Activated CD4-positive, alpha-beta T cell treated with anti-CD3 and anti-CD28 coated beads for 36 hours (primary cell): ENCODE measurements around the gene IGSF1. TPM values are rescaled to one million over a fixed set of nuclear protein-coding genes. Genes with fewer than 3 reads are reported as not detected.

Experiments used
- ATAC-seq: fragments of 200-7000 bp; cut with Tn5 transposase; one replicate; pipeline ENCODE4 v1.10.0; 2021; ENCODE audit warnings: mild to moderate bottlenecking, moderate library complexity
- CTCF ChIA-PET: fragments of 350-600 bp; sonication (Branson Sonifier 250); formaldehyde crosslinking; loops from one replicate; lab custom pipeline; 2021; ENCODE audit warnings: antibody characterized with exemption; lab: Charles Lee
- POLR2A ChIA-PET: fragments of 350-600 bp; sonication (Branson Sonifier 250); formaldehyde crosslinking; loops from one replicate; lab custom pipeline; 2021; ENCODE audit warnings: antibody characterized with exemption, inconsistent platforms; lab: Charles Lee
- DNase-seq: peaks from one replicate; pipeline ENCODE4 v3.0.0-alpha.2; 2020
- H3K27ac Mint-ChIP-seq: one replicate; pipeline ENCODE4 v1.8.0; 2021; ENCODE audit warnings: mixed read lengths
- H3K27me3 Mint-ChIP-seq: one replicate; pipeline ENCODE4 v1.8.0; 2021; ENCODE audit warnings: mixed read lengths
- H3K36me3 Mint-ChIP-seq: one replicate; pipeline ENCODE4 v1.8.0; 2021; ENCODE audit warnings: low read depth, mixed read lengths
- H3K4me1 Mint-ChIP-seq: one replicate; pipeline ENCODE4 v1.8.0; 2021; ENCODE audit warnings: mixed read lengths
- H3K4me3 Mint-ChIP-seq: one replicate; pipeline ENCODE4 v1.8.0; 2021; ENCODE audit warnings: mild to moderate bottlenecking, moderate library complexity, mixed read lengths
- H3K9me3 Mint-ChIP-seq: one replicate; pipeline ENCODE4 v1.8.0; 2021; ENCODE audit warnings: low read depth, mixed read lengths
- intact Hi-C, 2 experiments: fragments of 100-400 bp; cut with DNase I in 1 of 2; cut with micrococcal nuclease in 1 of 2; formaldehyde crosslinking; loops; one replicate each; pipeline versions ENCODE4 v1.14.2 to v1.15.1; 2022 to 2024; cut with DNase I, micrococcal nuclease
- total RNA-seq, 2 experiments: library from RNA; stranded (reverse); gene quantifications; one replicate each; pipeline ENCODE4 v1.2.3, GENCODE V29; 2021

Gene IGSF1
- not detected for total RNA-seq

GRCh38 chrX:131288738-131289511 is at the start of gene IGSF1:
IGSF1 (minus strand) TSS chrX:131289306; CDS start chrX:131286674, 2,632 bp downstream.
- H3K9me3 Mint-ChIP-seq, result no peaks in the 10 kb centered on the region
- H3K4me3 Mint-ChIP-seq, result no peak within 1 kb of the TSS
- intact Hi-C loops, result no loop called here
- H3K36me3 Mint-ChIP-seq, result no peaks in the 10 kb centered on the region
- peak; percentile 5 for DNase-seq
- no peaks in the 10 kb centered on the region for H3K4me1 Mint-ChIP-seq
- H3K27ac Mint-ChIP-seq, result no peak within 1 kb of the TSS
- peaks cover 14% of the 10 kb centered on the region for H3K27me3 Mint-ChIP-seq
- POLR2A ChIA-PET, result no interaction called here
- CTCF ChIA-PET, result no interaction called here
- no peak for ATAC-seq

GRCh38 chrX:131332331-131332730 is 43.2 kb upstream of the IGSF1 start:
- no peaks in the 10 kb centered on the region for H3K9me3 Mint-ChIP-seq
- ATAC-seq (no peak), DNase-seq (no peak)
- no peak overlapping the region for H3K4me3 Mint-ChIP-seq
- H3K4me1 Mint-ChIP-seq, result no peaks in the 10 kb centered on the region
- no peaks in the 10 kb centered on the region for H3K36me3 Mint-ChIP-seq
- POLR2A ChIA-PET, result interaction anchor here (0.6 kb wide), 1 partner anchor 70 kb away, joined by 3 read pairs; no protein-coding TSS in a partner anchor
- H3K27me3 Mint-ChIP-seq, result peaks cover 5% of the 10 kb centered on the region
- CTCF ChIA-PET, result no interaction called here
- intact Hi-C loops, result no loop called here
- no peak overlapping the region for H3K27ac Mint-ChIP-seq

- intact Hi-C loops, result no loop called here
- ATAC-seq (no peak), DNase-seq (no peak)
- Mint-ChIP-seq H3K9me3 (peaks cover 3% of the 10 kb centered on the region), H3K27ac (no peak overlapping the region), H3K4me3 (no peak overlapping the region), H3K4me1 (no peaks in the 10 kb centered on the region), H3K27me3 (peaks cover 5% of the 10 kb centered on the region), H3K36me3 (no peaks in the 10 kb centered on the region)
- ChIA-PET POLR2A (no interaction called here), CTCF (no interaction called here)
Observed at GRCh38 chrX:131331152-131331551, 42.0 kb upstream of the IGSF1 start.

- ChIA-PET CTCF (no interaction called here), POLR2A (no interaction called here)
- ATAC-seq, result no peak
Observed at GRCh38 chrX:131330735-131331134, 41.6 kb upstream of the IGSF1 start.

GRCh38 chrX:131322651-131323050 is 33.5 kb upstream of the IGSF1 start:
- no peak overlapping the region for H3K4me3 Mint-ChIP-seq
- no peak overlapping the region for H3K27ac Mint-ChIP-seq
- no peak for DNase-seq
- intact Hi-C loops, result no loop called here
- H3K27me3 Mint-ChIP-seq, result peaks cover 4% of the 10 kb centered on the region
- ATAC-seq, result no peak
- no peaks in the 10 kb centered on the region for H3K4me1 Mint-ChIP-seq
- CTCF ChIA-PET, result no interaction called here
- POLR2A ChIA-PET, result no interaction called here
- peaks cover 3% of the 10 kb centered on the region for H3K9me3 Mint-ChIP-seq
- no peaks in the 10 kb centered on the region for H3K36me3 Mint-ChIP-seq

More at GRCh38 chrX:131330735-131331134, 41.6 kb upstream of the IGSF1 start:
- intact Hi-C loops, result no loop called here
- Mint-ChIP-seq H3K27me3 (peaks cover 5% of the 10 kb centered on the region), H3K4me3 (no peak overlapping the region), H3K9me3 (peaks cover 3% of the 10 kb centered on the region), H3K27ac (no peak overlapping the region), H3K4me1 (no peaks in the 10 kb centered on the region), H3K36me3 (no peaks in the 10 kb centered on the region)
- DNase-seq, result no peak

- Mint-ChIP-seq H3K9me3 (no peaks in the 10 kb centered on the region), H3K36me3 (no peaks in the 10 kb centered on the region), H3K27me3 (peaks cover 4% of the 10 kb centered on the region), H3K27ac (no peak overlapping the region), H3K4me3 (no peak overlapping the region), H3K4me1 (no peaks in the 10 kb centered on the region)
- intact Hi-C loops, result no loop called here
- DNase-seq (no peak), ATAC-seq (no peak)
- CTCF ChIA-PET, result no interaction called here
- POLR2A ChIA-PET, result no interaction called here
Observed at GRCh38 chrX:131317326-131317725, 28.2 kb upstream of the IGSF1 start.

- Mint-ChIP-seq H3K4me3 (no peak overlapping the region), H3K36me3 (no peaks in the 10 kb centered on the region), H3K9me3 (no peaks in the 10 kb centered on the region), H3K4me1 (no peaks in the 10 kb centered on the region), H3K27me3 (peaks cover 4% of the 10 kb centered on the region), H3K27ac (no peak overlapping the region)
- intact Hi-C loops, result no loop called here
- ChIA-PET POLR2A (no interaction called here), CTCF (no interaction called here)
- ATAC-seq (no peak), DNase-seq (no peak)
Observed at GRCh38 chrX:131316260-131316659, 27.2 kb upstream of the IGSF1 start.

GRCh38 chrX:131308980-131309379 is 19.9 kb upstream of the IGSF1 start:
- ChIA-PET POLR2A (no interaction called here), CTCF (no interaction called here)
- Mint-ChIP-seq H3K27ac (no peak overlapping the region), H3K9me3 (no peaks in the 10 kb centered on the region), H3K36me3 (no peaks in the 10 kb centered on the region), H3K4me1 (no peaks in the 10 kb centered on the region), H3K4me3 (no peak overlapping the region), H3K27me3 (no peaks in the 10 kb centered on the region)
- no peak for ATAC-seq
- intact Hi-C loops, result no loop called here
- DNase-seq, result no peak

GRCh38 chrX:131306601-131307000 is 17.5 kb upstream of the IGSF1 start:
- ATAC-seq, result no peak
- Mint-ChIP-seq H3K27ac (no peak overlapping the region), H3K36me3 (no peaks in the 10 kb centered on the region), H3K4me3 (no peak overlapping the region), H3K27me3 (no peaks in the 10 kb centered on the region), H3K4me1 (no peaks in the 10 kb centered on the region), H3K9me3 (no peaks in the 10 kb centered on the region)
- DNase-seq, result no peak
- ChIA-PET POLR2A (no interaction called here), CTCF (no interaction called here)
- intact Hi-C loops, result no loop called here

GRCh38 chrX:131305926-131306325 is 16.8 kb upstream of the IGSF1 start:
- ChIA-PET CTCF (no interaction called here), POLR2A (no interaction called here)
- no peaks in the 10 kb centered on the region for H3K36me3 Mint-ChIP-seq
- H3K27me3 Mint-ChIP-seq, result no peaks in the 10 kb centered on the region
- no peaks in the 10 kb centered on the region for H3K9me3 Mint-ChIP-seq
- DNase-seq, result no peak
- H3K27ac Mint-ChIP-seq, result no peak overlapping the region
- intact Hi-C loops, result no loop called here
- H3K4me3 Mint-ChIP-seq, result no peak overlapping the region
- no peak for ATAC-seq
- no peaks in the 10 kb centered on the region for H3K4me1 Mint-ChIP-seq

GRCh38 chrX:131302701-131303100 is 13.6 kb upstream of the IGSF1 start:
- no peak for DNase-seq
- ChIA-PET POLR2A (no interaction called here), CTCF (no interaction called here)
- no peak overlapping the region for H3K27ac Mint-ChIP-seq
- no peak for ATAC-seq
- H3K4me3 Mint-ChIP-seq, result no peak overlapping the region
- intact Hi-C loops, result no loop called here
- no peaks in the 10 kb centered on the region for H3K36me3 Mint-ChIP-seq
- H3K9me3 Mint-ChIP-seq, result no peaks in the 10 kb centered on the region
- no peaks in the 10 kb centered on the region for H3K27me3 Mint-ChIP-seq
- no peaks in the 10 kb centered on the region for H3K4me1 Mint-ChIP-seq

GRCh38 chrX:131301155-131301554 is 12.0 kb upstream of the IGSF1 start:
- Mint-ChIP-seq H3K27ac (no peak overlapping the region), H3K4me1 (no peaks in the 10 kb centered on the region), H3K36me3 (no peaks in the 10 kb centered on the region), H3K27me3 (no peaks in the 10 kb centered on the region), H3K9me3 (no peaks in the 10 kb centered on the region), H3K4me3 (no peak overlapping the region)
- ChIA-PET CTCF (no interaction called here), POLR2A (no interaction called here)
- ATAC-seq, result no peak
- intact Hi-C loops, result no loop called here
- no peak for DNase-seq
